ENCODE results near the gene MIB1. TPM values are rescaled to one million over a fixed set of nuclear protein-coding genes. Genes with fewer than 3 reads are reported as not detected.

MIB1 gene
- total and polyA plus RNA-seq, 2 experiments from 2014 or later, result 10.8 to 56.7 TPM

DNA sequence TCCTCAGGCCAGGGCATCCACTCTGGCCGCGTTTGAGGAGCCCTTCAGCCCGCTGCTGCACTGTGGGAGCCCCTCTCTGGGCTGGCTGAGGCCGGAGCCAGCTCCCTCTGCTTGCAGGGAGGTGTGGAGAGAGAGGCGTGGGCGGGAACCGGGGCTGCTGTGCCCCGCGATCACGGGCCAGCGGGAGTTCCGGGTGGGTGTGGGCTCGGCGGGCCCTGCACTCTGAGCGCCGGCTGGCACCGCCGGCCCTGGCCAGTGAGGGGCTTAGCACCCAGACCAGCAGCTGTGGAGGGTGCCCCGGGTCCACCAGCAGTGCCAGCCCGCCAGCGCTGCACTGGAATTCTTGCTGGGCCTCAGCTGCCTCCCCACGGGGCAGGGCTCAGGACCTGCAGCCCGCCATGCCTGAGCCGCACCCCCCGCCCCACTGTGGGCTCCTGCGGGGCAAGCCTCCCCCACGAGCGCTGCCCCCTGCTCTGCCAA, 34.2 kb upstream of the MIB1 start:
- Histone ChIP-seq H3K4me1 (ENCODE audit: insufficient read depth) (peaks cover 10% of the 10 kb centered on the region), H4K20me1 (replicated peaks; ENCODE audit: insufficient read depth) (no peaks in the 10 kb centered on the region), H3F3A (replicated peaks; ENCODE audit: low read depth) (peaks cover 6% of the 10 kb centered on the region; the same call in 1 of the 2 replicates), H3K36me3 (ENCODE audit: insufficient read depth) (peaks cover 3% of the 10 kb centered on the region; the same call in 1 of the 2 replicates), H3K27me3 (ENCODE audit: insufficient read depth) (peaks cover 19% of the 10 kb centered on the region; the same call in 1 of the 2 replicates), H3K9me2 (ENCODE audit: insufficient read depth) (0 out of 2 replicates have a peak, but pooled peaks cover 4% of the 10 kb centered on the region), H3K79me2 (replicated peaks; ENCODE audit: insufficient read depth) (no peaks in the 10 kb centered on the region; the same call in 1 of the 2 replicates), H2AFZ (no peak overlapping the region), H3K27ac (ENCODE audit: low read depth) (no peak overlapping the region), H3K4me3 (no peak overlapping the region), H3K4me2 (no peak overlapping the region)
- Mint-ChIP-seq H3K9me3 (peaks cover 23% of the 10 kb centered on the region), H3K4me1 (peaks cover 16% of the 10 kb centered on the region), H3K36me3 (ENCODE audit: low read depth) (peaks cover 27% of the 10 kb centered on the region), H3K27ac (no peak overlapping the region), H3K27me3 (ENCODE audit: insufficient read depth, low read depth, poor library complexity) (peaks cover 17% of the 10 kb centered on the region), H3K4me3 (no peak overlapping the region)
- DNase-seq (ENCODE audit: low spot score) (no peak), ATAC-seq (no peak)
- TF ChIP-seq NANOG (IDR thresholded peaks at IDR 0.05; ENCODE audit: borderline replicate concordance), result no peak
- TF ChIP-seq, protein P1, sequence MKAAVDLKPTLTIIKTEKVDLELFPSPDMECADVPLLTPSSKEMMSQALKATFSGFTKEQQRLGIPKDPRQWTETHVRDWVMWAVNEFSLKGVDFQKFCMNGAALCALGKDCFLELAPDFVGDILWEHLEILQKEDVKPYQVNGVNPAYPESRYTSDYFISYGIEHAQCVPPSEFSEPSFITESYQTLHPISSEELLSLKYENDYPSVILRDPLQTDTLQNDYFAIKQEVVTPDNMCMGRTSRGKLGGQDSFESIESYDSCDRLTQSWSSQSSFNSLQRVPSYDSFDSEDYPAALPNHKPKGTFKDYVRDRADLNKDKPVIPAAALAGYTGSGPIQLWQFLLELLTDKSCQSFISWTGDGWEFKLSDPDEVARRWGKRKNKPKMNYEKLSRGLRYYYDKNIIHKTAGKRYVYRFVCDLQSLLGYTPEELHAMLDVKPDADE (IDR thresholded peaks at IDR 0.05), result no peak
- no peak for TF ChIP-seq CREB1 (CRISPR knock-in tag; IDR thresholded peaks at IDR 0.05; ENCODE audit: low read depth)
- TF ChIP-seq EZH2 (IDR thresholded peaks at IDR 0.05; ENCODE audit: low read depth, unreplicated experiment), result no peak
- no peak for TF ChIP-seq CTCF (conservative IDR thresholded peaks at IDR 0.05; ENCODE audit: low read depth in 2 of 2)
- TF ChIP-seq EZH2phosphoT487 (IDR thresholded peaks at IDR 0.05; ENCODE audit: unreplicated experiment), result no peak
- no peak for TF ChIP-seq STAT1 (IDR thresholded peaks at IDR 0.05; ENCODE audit: unreplicated experiment)
- no peak for TF ChIP-seq ZNF114 (CRISPR knock-in tag; IDR thresholded peaks at IDR 0.05)
- no peak for TF ChIP-seq ZNF462 (CRISPR knock-in tag; IDR thresholded peaks at IDR 0.05)
- TF ChIP-seq, protein P2, sequence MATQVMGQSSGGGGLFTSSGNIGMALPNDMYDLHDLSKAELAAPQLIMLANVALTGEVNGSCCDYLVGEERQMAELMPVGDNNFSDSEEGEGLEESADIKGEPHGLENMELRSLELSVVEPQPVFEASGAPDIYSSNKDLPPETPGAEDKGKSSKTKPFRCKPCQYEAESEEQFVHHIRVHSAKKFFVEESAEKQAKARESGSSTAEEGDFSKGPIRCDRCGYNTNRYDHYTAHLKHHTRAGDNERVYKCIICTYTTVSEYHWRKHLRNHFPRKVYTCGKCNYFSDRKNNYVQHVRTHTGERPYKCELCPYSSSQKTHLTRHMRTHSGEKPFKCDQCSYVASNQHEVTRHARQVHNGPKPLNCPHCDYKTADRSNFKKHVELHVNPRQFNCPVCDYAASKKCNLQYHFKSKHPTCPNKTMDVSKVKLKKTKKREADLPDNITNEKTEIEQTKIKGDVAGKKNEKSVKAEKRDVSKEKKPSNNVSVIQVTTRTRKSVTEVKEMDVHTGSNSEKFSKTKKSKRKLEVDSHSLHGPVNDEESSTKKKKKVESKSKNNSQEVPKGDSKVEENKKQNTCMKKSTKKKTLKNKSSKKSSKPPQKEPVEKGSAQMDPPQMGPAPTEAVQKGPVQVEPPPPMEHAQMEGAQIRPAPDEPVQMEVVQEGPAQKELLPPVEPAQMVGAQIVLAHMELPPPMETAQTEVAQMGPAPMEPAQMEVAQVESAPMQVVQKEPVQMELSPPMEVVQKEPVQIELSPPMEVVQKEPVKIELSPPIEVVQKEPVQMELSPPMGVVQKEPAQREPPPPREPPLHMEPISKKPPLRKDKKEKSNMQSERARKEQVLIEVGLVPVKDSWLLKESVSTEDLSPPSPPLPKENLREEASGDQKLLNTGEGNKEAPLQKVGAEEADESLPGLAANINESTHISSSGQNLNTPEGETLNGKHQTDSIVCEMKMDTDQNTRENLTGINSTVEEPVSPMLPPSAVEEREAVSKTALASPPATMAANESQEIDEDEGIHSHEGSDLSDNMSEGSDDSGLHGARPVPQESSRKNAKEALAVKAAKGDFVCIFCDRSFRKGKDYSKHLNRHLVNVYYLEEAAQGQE (IDR thresholded peaks at IDR 0.05; ENCODE audit: unreplicated experiment), result no peak
- TF ChIP-seq JUNB (IDR thresholded peaks at IDR 0.05; ENCODE audit: unreplicated experiment), result no peak
- TF ChIP-seq ZNF331 (CRISPR knock-in tag; IDR thresholded peaks at IDR 0.05; ENCODE audit: low read depth), result no peak
- TF ChIP-seq POLR2AphosphoS5 (IDR thresholded peaks at IDR 0.05; ENCODE audit: low read depth), result no peak

All from GM23338 (cell line).